Stimulated activated naive CD8-positive, alpha-beta T cell treated with anti-CD3 and anti-CD28 coated beads, Interleukin-15, amount 100 ng/mL, for 72 hours (primary cell): ENCODE measurements around the gene BMF.
"Not testable (repeated sequence)": the region's sequence is repeated elsewhere in the genome, so short reads cannot be mapped to it uniquely, and the experiment has no call there.

ENCODE experiments used
- ATAC-seq: fragments of 150-1000 bp; cut with Tn5 transposase; 2 replicates; pipeline ENCODE4 v1.10.0; 2021; ENCODE audit warnings: mild to moderate bottlenecking, moderate library complexity
- DNase-seq, 2 donors: peaks; one replicate each; pipeline ENCODE4 v3.0.0; 2021 to 2022
- H3K27ac Mint-ChIP-seq, 2 donors: one replicate each; pipeline ENCODE4 v1.8.0; 2022; ENCODE audit warnings: mild to moderate bottlenecking in 2 of 2, mixed read lengths in 2 of 2, moderate library complexity in 2 of 2
- H3K27me3 Mint-ChIP-seq: one replicate; pipeline ENCODE4 v1.8.0; 2022; ENCODE audit warnings: mixed read lengths
- H3K4me1 Mint-ChIP-seq: one replicate; pipeline ENCODE4 v1.8.0; 2022; ENCODE audit warnings: mild to moderate bottlenecking, mixed read lengths
- H3K4me3 Mint-ChIP-seq, 2 donors: one replicate each; pipeline ENCODE4 v1.8.0; 2022; ENCODE audit warnings: mild to moderate bottlenecking in 2 of 2, mixed read lengths in 2 of 2, moderate library complexity in 1 of 2
- H3K9me3 Mint-ChIP-seq, 2 donors: one replicate each; pipeline ENCODE4 v1.8.0; 2022; ENCODE audit warnings: mixed read lengths in 2 of 2

BMF gene

DNA sequence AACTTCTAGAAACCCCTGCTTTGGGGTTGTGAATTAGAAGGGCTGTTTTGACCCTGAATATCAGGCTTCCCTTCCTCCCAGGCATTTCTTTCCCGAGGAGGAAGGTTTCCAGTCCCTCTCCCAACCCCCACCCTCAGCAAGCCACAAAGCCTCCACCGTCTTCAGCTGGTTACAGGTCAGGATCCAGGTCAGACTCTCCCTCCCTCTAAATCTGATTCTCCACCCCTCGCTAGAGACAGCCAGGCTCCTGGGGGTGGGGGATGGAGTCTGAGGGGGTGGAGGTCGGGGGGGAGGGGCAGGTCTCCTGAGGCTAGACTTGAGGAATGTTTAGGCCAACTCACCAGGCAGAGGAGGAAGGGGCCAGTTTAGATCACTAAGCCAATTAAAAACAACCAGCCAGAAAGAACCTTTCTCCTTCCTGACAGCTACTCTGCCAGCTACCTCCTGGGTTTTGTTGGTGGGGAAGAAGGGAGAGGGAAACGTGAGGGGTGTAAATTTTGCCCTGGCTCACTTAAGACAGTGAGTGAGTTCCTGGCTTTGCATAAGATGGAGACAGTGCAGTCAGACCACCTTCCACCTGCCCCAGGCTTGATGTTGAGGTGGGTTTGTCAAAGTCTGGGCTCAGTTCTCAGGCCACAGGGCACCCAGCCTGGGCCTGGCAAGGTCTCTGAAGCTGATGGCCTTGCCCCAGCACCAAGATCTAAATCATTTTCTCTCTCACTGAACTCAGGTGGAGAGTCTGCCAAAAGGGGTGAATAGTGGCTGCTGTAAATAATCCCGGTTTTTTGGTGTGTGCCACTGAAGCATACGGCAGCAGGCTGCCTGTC is 19.5 kb downstream of the BMF start:
- Mint-ChIP-seq H3K27me3 (peaks cover 24% of the 10 kb centered on the region), H3K4me1 (peaks cover 38% of the 10 kb centered on the region), H3K9me3 (no peaks in the 10 kb centered on the region), H3K27ac (peak overlapping the region in 1 of 2 donors; percentile 7), H3K4me3 (no peak overlapping the region)
- no peak for ATAC-seq
- no peak for DNase-seq

DNA sequence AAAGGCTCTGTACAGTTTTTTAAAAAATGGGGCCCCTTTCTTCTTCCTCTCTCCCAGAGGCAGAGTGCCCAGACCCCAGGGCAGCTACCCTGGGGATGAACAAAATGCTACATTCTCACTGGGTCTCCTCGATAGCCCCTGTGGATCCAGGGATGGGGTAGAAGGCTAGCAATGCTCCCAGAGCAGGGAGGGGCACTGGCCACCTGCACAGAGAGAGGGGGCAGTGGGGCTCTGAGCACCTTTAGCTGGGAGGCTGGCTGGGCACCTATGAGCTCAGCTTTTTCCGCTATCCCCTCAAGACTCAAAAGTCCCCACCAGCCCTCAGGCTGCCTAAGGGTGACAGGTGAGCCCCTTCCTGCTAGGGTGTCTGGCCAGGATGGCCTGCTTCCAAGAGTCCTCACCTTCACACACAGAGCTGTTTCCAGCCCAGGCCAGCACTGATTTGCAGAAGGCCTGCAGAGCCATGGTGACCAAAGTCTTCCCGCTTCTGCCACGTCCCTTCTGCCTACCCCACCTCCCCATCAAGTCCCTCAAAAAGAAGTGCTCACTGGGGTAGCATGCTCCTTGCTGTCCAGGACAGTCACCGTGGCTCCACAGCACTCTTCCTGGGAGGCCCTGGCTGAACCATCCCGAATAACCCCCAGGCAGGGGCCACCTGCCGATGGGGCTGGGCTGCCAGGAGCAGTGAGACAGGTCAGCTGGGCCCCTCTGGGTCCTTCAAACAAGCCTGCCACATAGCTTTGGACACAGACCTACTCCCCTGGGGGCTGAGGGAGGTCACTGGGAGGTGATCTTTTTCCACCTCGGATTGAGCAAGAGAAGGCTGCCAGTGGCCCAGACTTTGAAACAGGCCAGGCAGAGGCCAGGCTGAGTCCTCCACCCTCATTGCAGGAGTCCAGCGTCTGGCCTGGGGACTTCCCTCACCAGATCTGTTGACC is 20.4 kb downstream of the BMF start:
- Mint-ChIP-seq H3K27me3 (peaks cover 32% of the 10 kb centered on the region), H3K4me3 (no peak overlapping the region), H3K9me3 (no peaks in the 10 kb centered on the region), H3K27ac (no peak overlapping the region), H3K4me1 (peaks cover 40% of the 10 kb centered on the region)
- ATAC-seq (peak; percentile 26), DNase-seq (no peak)

DNA sequence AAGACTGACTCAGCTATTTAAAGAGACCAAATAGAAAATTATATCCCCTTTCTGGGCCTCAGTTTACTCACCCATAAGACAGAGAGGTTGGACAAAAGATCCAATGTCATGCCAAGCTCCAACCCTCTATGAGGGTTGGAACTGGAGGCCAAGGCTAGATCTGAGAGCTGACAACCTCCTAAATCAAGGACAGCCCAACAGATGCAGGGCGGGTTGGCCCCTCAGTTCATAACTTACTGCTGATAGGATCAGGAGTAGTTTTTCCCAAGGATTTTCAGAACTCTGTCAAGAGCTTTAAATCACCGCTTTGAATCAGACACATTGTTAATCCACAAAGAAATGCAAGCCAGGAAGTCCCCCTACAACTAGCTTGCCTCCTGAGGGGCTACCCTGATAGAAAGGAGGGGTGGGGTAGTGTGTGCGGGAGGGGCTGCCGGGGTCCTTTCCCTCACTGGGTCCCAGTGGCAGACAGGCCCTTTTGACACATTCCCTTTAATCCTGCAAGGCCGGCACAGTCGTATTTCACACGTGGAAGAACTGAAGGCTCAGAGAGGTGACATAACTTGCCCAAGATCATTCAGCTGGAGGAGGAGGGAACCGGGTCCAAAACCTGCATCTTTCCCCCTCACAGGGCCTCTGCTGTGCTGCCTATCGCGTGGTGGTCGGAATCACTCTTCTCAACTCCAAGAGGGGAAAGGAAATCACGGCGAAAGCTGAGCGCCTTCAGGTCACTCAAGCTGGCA is 21.4 kb downstream of the BMF start:
- Mint-ChIP-seq H3K27ac (peak overlapping the region in 1 of 2 donors; percentile 31), H3K4me1 (peaks cover 40% of the 10 kb centered on the region)
- no peak for ATAC-seq

DNA sequence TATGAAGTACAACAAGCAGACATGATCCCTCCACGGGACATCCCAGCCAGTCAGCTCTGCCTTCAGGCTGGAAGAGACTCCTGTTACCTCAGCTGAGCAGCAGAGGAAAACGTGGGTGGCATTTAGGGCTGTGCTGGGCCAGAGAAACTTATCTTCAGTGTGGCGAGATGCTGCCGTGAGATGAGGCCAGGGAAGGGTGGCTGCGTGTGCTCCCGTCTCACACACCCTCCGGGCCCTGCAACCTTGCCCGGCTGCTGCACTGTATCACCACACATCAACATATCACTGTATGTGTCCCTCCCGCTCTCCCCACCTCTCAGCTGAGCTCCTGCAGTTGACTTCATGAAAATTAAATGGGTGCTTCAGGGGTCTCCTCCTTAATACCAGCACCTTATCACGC is 23.4 kb downstream of the BMF start:
- Mint-ChIP-seq H3K4me1 (peaks cover 55% of the 10 kb centered on the region), H3K9me3 (no peaks in the 10 kb centered on the region), H3K27me3 (peaks cover 52% of the 10 kb centered on the region), H3K4me3 (no peak overlapping the region), H3K27ac (no peak overlapping the region)
- ATAC-seq (no peak), DNase-seq (no peak)

More for the DNA sequence above, 21.4 kb downstream of the BMF start:
- Mint-ChIP-seq H3K9me3 (no peaks in the 10 kb centered on the region), H3K4me3 (no peak overlapping the region), H3K27me3 (peaks cover 43% of the 10 kb centered on the region)
- no peak for DNase-seq

DNA sequence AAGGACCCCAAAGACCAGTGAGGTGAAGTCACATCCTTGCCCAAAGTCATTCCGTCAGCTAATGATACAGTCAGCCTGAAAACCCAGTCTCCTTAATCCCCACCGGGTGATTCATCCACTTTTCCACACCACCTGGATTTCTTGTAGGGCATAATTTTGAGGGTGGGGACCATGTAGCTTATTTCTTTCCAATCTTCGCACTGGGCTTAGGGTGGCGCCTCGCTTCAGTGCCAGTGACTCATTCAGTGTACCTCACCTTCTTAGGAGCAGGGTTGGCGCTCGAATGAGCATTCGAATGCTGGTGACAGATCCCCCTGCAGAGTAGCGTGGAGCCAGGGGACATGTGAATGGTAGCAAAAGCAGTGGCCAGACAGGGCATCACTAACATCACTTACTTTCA is 24.0 kb downstream of the BMF start:
- H3K9me3 Mint-ChIP-seq, result no peaks in the 10 kb centered on the region

DNA sequence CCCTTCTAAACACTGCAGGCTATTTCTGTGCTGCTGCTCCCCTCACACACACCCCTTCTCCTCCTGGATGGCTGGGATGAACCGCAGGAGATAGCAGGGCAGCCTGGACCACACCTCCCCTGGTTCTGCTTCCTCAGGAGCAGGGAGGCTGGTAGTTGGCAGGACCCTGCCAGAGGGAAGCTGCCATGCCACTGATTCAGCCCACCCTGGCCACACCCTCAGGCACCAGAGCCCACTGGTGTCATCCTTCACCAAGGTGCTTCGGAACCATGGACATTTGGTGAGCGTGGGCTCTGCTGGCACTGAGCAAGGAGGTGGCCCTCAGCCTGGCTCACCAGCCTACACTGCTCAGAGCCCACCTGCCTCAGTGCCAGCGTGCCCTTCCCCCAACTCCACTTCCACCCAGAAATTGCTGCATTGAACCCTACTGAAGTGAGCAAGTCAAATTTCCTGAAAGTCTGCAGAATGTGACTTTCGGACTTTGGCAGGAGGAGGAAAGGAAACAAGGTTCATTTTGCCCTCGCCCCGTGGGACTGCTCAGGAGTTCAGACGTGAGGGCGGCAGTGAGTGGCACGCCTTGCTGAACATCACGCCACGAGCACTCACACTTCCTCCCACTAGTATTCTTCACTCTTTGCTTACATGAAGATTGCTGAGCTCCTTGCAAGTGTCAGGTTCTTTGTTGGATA is 26.3 kb downstream of the BMF start:
- no peak overlapping the region for H3K27ac Mint-ChIP-seq
- peak; percentile 45 for ATAC-seq
- H3K27me3 Mint-ChIP-seq, result peaks cover 52% of the 10 kb centered on the region
- no peaks in the 10 kb centered on the region for H3K9me3 Mint-ChIP-seq
- no peak for DNase-seq
- peak overlapping the region in 1 of 2 donors; percentile 58 for H3K4me3 Mint-ChIP-seq
- peaks cover 50% of the 10 kb centered on the region for H3K4me1 Mint-ChIP-seq

More for the DNA sequence above, 24.0 kb downstream of the BMF start:
- DNase-seq (no peak), ATAC-seq (no peak)
- H3K4me3 Mint-ChIP-seq, result no peak overlapping the region
- peaks cover 59% of the 10 kb centered on the region for H3K4me1 Mint-ChIP-seq
- no peak overlapping the region for H3K27ac Mint-ChIP-seq
- H3K27me3 Mint-ChIP-seq, result peaks cover 52% of the 10 kb centered on the region

DNA sequence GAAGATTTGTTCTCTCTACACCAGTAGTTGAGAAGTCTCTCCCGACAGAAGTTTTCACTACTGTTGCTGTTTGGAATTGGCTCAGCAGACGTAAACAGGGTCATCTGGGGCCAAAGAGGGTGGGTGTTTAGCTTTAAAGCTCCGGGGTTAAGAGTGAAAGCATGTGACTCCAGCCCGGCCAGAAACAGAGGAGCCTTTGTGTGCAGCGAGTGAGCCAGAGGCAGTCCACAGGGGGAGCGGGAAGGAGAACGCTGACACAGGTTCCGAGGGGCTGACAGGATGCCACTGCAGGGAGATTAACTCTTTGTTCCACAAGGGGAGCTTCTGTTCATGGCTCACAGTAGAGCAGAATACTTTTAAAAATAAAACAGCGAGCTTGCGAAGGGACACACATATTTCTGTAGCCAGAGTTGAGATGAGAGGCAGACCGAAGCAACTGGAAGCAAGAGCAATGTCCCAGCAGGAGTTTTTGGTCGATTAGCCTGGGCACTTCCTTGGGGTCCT is 26.9 kb downstream of the BMF start:
- H3K27me3 Mint-ChIP-seq, result peaks cover 52% of the 10 kb centered on the region
- H3K9me3 Mint-ChIP-seq, result no peaks in the 10 kb centered on the region
- DNase-seq, result no peak
- H3K4me1 Mint-ChIP-seq, result peaks cover 50% of the 10 kb centered on the region
- peak; percentile 72 for ATAC-seq
- H3K27ac Mint-ChIP-seq, result peak overlapping the region in 1 of 2 donors; percentile 19
- peak overlapping the region; percentile 58 to 74 for H3K4me3 Mint-ChIP-seq

DNA sequence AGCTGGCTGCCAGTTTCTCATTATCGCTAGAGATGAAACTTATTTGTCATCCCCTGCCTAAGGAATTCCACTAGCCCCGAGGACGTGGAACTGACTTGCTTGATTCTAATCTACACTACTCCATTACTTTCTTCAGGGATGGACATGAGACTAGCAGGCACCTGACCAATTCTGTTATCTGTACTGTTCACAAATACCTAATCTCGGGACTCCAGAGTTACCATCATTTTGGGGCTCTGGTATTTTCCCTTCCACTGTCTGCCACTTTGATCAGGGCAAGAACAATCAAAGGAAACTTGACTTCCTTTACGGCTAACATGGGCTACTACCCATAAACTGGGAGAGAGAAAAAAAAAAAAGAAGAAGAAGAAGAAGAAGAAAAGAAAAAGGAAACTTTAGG is 27.8 kb downstream of the BMF start:
- DNase-seq (no peak), ATAC-seq (no peak)
- H3K27ac Mint-ChIP-seq, result no peak overlapping the region
- peak overlapping the region; percentile 47 to 74 for H3K4me3 Mint-ChIP-seq
- H3K9me3 Mint-ChIP-seq, result no peaks in the 10 kb centered on the region
- peaks cover 52% of the 10 kb centered on the region for H3K4me1 Mint-ChIP-seq
- H3K27me3 Mint-ChIP-seq, result peaks cover 47% of the 10 kb centered on the region

DNA sequence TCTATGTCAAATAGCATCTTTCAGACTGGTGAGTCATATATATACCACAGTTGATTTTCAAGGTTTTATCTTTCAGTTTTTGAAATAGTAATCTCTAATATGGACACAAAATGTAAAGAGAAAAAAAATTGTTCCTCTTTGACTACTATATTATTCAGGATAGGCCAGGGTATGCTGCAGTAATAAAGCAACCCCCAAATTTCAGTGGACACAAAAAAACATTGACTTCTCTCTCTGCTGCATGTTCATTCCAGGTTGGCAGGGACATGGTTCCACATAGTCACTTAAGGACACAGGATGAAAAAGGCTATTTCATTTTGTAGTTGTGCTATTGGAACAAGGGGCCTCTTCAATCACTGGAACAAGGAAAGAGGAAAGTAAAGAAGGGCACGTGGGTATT is 28.6 kb downstream of the BMF start:
- no peak for DNase-seq
- no peak overlapping the region for H3K27ac Mint-ChIP-seq
- no peak for ATAC-seq
- H3K9me3 Mint-ChIP-seq, result no peaks in the 10 kb centered on the region
- H3K27me3 Mint-ChIP-seq, result peaks cover 47% of the 10 kb centered on the region
- H3K4me3 Mint-ChIP-seq, result no peak overlapping the region
- peaks cover 54% of the 10 kb centered on the region for H3K4me1 Mint-ChIP-seq

DNA sequence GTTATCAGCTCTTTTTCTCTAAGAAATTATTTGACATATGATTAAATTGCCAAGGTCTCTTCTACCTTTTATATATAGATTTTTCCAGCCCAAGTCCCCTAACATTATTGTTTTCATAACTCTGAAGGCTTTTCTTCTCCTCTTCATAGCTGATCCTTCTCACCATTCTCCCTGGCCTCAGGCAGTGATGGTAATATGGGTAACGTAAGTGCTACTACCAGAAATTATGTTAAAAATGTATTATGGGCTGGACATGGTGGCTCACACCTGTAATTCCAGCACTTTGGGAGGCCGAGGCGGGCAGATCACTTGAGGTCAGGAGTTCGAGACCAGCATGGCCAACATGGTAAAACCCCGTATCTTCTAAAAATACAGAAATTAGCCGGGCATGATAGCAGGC is 29.2 kb downstream of the BMF start:
- H3K4me1 Mint-ChIP-seq, result peaks cover 51% of the 10 kb centered on the region

DNA sequence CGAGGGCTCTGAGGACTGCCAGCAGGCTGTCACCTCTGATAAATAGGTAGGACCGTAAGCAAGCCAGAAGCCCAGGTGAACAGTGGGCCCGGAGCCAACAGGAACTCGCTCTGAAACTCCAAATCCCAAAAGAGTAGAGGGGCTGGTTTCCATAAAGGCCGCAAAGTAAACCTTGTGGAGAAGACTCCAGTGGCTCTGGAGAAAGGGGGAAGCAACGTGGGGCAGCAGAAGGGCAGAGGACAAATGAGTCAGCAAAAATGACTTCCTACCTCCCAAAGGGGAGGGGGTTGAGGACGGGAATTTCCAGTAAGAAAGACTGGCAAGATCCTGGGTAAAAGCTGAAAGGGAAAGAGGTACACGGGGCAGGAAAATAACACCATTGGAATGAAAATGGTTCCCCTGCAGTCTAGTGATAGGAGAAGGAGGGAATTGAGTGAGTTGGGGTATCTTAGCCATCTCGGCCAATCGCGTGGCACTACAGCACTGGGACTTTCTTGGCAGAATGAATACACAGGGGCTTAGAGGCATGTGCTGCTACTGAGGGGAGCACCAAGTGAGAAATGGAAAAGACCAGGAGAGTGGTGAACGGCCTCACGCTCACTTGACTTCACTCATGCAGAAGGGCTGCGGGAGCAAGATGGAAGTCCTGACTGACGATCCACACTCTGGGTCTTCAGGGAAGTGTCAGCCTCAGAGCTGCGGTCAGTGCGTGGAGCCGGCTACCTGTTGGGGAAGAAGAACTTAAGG is 33.2 kb downstream of the BMF start:
- Mint-ChIP-seq H3K4me1 (peaks cover 34% of the 10 kb centered on the region), H3K27ac (no peak overlapping the region), H3K27me3 (peaks cover 9% of the 10 kb centered on the region), H3K9me3 (no peaks in the 10 kb centered on the region), H3K4me3 (no peak overlapping the region)
- DNase-seq, result no peak
- no peak for ATAC-seq

More for the DNA sequence above, 29.2 kb downstream of the BMF start:
- no peak for ATAC-seq
- DNase-seq, result no peak
- H3K27ac Mint-ChIP-seq, result no peak overlapping the region
- H3K9me3 Mint-ChIP-seq, result no peaks in the 10 kb centered on the region
- peaks cover 41% of the 10 kb centered on the region for H3K27me3 Mint-ChIP-seq
- H3K4me3 Mint-ChIP-seq, result no peak overlapping the region

DNA sequence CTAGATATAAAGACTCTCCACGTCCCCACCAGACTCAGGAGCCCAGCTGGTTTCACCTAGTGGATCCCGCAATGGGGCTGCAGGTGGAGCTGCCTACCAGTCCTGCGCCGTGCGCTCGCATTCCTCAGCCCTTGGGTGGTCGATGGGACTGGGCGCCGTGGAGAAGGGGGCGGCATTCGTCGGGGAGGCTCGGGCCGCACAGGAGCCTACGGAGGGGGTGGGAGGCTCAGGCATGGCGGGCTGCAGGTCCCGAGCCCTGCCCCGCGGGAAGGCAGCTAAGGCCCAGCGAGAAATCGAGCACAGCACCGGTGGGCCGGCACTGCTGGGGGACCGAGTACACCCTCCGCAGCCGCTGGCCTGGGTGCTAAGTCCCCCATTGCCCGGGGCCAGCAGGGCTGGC is 34.0 kb downstream of the BMF start:
- ATAC-seq, H3K27ac Mint-ChIP-seq, DNase-seq, H3K9me3 Mint-ChIP-seq, H3K4me3 Mint-ChIP-seq, H3K27me3 Mint-ChIP-seq: not testable (repeated sequence)
- H3K4me1 Mint-ChIP-seq, result peaks cover 34% of the 10 kb centered on the region

DNA sequence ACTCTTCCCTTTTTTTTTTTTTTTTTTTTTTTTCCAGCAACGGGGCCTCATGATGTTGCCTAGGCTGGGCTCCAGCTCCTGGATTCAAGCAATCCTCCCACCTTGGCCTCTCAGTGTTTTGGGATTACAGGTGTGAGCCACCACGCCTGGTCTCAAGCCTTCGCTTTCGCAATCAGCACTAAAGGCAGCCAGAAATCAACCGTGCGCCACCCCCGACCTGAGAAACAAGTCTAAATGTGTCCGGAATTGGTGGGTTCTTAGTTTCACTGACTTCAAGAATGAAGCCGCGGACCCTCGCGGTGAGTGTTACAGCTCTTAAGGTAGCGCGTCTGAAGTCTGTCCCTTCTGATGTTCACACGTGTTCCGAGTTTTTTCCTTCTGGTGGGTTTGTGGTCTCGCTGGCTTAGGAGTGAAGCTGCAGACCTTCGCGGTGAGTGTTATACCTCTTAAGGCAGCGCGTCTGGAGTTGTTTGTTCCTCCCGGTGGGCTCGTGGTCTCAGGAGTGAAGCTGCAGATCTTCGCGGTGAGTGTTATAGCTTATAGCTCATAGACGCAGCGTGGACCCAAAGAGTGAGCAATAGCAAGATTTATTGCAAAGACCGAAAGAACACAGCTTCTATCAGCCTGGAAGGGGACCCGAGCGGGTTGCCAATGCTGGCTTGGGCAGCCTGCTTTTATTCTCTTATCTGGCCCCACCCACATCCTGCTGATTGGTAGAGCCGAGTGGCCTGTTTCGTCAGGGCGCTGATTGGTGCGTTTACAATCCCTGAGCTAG is 34.8 kb downstream of the BMF start:
- ATAC-seq, result peak; percentile 80
- peak in 1 of 2 donors; percentile 50 for DNase-seq
- not testable (repeated sequence) for H3K27me3 Mint-ChIP-seq, H3K9me3 Mint-ChIP-seq
- Mint-ChIP-seq H3K4me1 (peaks cover 35% of the 10 kb centered on the region), H3K27ac (peak overlapping the region; percentile 28 to 93), H3K4me3 (peak overlapping the region; percentile 77 to 82)
